Tibial nerve (tissue), 4 donors: ENCODE results near the gene RETSAT. TPM values are rescaled to one million over a fixed set of nuclear protein-coding genes. Genes with fewer than 3 reads are reported as not detected.
A peak's percentile ranks its signal among the peaks of the same experiment; 100 is the strongest.

ENCODE experiments used
- DNase-seq, 2 donors: peaks; one replicate each; pipeline ENCODE4 v3.0.0-alpha.2; 2019; ENCODE audit warnings: low spot score in 2 of 2
- H3K27ac ChIP-seq, 4 donors: fragments of 200-600 bp; sonication (generic) in 3 of 4; one replicate each; pipeline ENCODE4 v1.5.1; 2017 to 2019; ENCODE audit warnings: mild to moderate bottlenecking in 1 of 4
- H3K27me3 ChIP-seq, 2 donors: fragments of 200-600 bp; sonication (generic) in 1 of 2; one replicate each; pipeline versions ENCODE4 v1.5.1 to v1.6.0; 2017 to 2019
- H3K36me3 ChIP-seq, 3 donors: fragments of 200-600 bp; sonication (generic); one replicate each; pipeline ENCODE4 v1.5.1; 2018 to 2019
- H3K4me1 ChIP-seq, 4 donors: fragments of 200-600 bp; sonication (generic) in 3 of 4; one replicate each; pipeline ENCODE4 v1.5.1; 2017 to 2019
- H3K4me3 ChIP-seq, 4 donors: fragments of 200-600 bp; sonication (generic) in 3 of 4; one replicate each; pipeline ENCODE4 v1.5.1; 2017 to 2019; ENCODE audit warnings: mild to moderate bottlenecking in 1 of 4, moderate library complexity in 1 of 4
- H3K9me3 ChIP-seq, 4 donors: fragments of 200-600 bp; sonication (generic) in 3 of 4; one replicate each; pipeline ENCODE4 v1.5.1; 2017 to 2019
- CTCF ChIP-seq, 5 experiments: fragments of 200-600 bp in 3 of 5; fragments of 450-650 bp in 2 of 5; sonication (generic) in 3 of 5; IDR thresholded peaks; one replicate each; pipeline ENCODE4 v1.5.1; 2016 to 2019; ENCODE audit warnings: antibody characterized with exemption in 5 of 5, mild to moderate bottlenecking in 3 of 5, moderate library complexity in 2 of 5
- EP300 ChIP-seq, 2 donors: sonication (generic); formaldehyde crosslinking; IDR thresholded peaks; one replicate each; pipeline ENCODE4 v1.6.1; 2017; ENCODE audit warnings: antibody characterized with exemption in 2 of 2, mild to moderate bottlenecking in 1 of 2
- POLR2A ChIP-seq, 2 donors: fragments of 450-650 bp; IDR thresholded peaks; one replicate each; pipeline ENCODE4 v1.6.1; 2017; ENCODE audit warnings: antibody characterized with exemption in 2 of 2, mild to moderate bottlenecking in 2 of 2, moderate library complexity in 2 of 2
- WGBS, 2 donors: methylation state at CpG; one replicate each; pipeline ENCODE4 v1.1.5; 2018; 5-methylcytosine and 5-hydroxymethylcytosine counted together
- small RNA-seq: library from RNA; depleted of rRNA; stranded (forward); fragments of <200 nt; gene quantifications from one replicate; pipeline ENCODE3, GENCODE V24; 2016
- total RNA-seq, 4 donors: library from RNA; depleted of rRNA; stranded (reverse); fragments of >200 nt; gene quantifications; one replicate each; pipeline ENCODE4 v1.1.0, GENCODE V29; 2016

Gene RETSAT
- total RNA-seq, 4 donors from 2014 or later: 74.7 to 113 (median 97.5) TPM

- H3K27ac ChIP-seq: peak overlapping the region in 1 of 4 donors; percentile 74
- peaks cover 0 to 29% (median 11%) of the 10 kb centered on the region in 4 donors for H3K4me1 ChIP-seq
- no peak for DNase-seq
- H3K4me3 ChIP-seq: no peak overlapping the region
- no peaks in the 10 kb centered on the region for H3K9me3 ChIP-seq
- 78 to 84% methylated on average over 9 of the region's 9 CpGs for WGBS, 2 donors
- TF ChIP-seq POLR2A (IDR thresholded peaks at IDR 0.05) (no peak), CTCF (IDR thresholded peaks at IDR 0.05) (no peak), EP300 (IDR thresholded peaks at IDR 0.05) (no peak)
- H3K27me3 ChIP-seq: no peaks in the 10 kb centered on the region
- peaks cover 0 to 48% (median 0%) of the 10 kb centered on the region in 3 donors for H3K36me3 ChIP-seq
Observed at GRCh38 chr2:85307527-85307897, 46.8 kb downstream of the RETSAT start.

DNA sequence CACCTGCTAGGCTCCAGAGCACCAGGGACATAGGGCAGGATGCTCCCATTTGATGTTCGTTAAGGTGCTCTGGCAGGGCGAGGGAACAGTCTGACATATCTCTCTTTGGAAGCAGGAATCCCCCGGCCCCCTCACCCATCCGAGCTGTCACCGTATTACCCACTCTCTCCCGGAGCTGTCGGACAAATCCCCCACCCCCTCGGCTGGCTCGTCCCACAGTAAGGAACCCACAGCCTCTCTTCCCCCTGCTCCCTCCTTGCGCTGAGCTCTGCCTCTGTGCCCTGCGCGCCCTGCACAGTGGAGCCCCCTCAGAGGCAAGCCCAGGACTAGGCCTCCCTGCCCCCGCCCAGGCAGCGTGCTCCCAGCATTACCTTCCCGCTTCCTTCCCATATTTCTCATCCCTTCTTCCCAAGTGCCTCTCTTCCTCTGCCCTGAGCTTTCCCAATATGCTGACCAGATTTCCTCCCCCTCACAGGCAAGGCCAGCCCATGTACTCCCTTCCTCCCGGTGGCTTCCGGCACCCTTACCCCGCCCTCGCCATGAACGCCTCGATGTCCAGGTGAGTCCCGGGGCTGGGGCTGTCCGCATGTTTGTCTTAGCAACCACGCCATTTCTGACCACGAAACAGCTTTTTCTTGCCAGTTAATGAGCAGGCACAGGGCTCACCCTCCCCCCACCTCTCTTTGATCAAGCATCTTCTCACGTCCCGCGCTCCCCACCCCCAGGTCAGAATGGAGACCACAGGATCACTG lies 50.4 kb downstream of the RETSAT start:
- WGBS, 2 donors: 88 to 90% methylated on average over 28 of the region's 28 CpGs
- Histone ChIP-seq H3K27me3 (no peaks in the 10 kb centered on the region), H3K9me3 (no peaks in the 10 kb centered on the region), H3K4me1 (peaks cover 0 to 18% (median 8%) of the 10 kb centered on the region in 4 donors), H3K4me3 (no peak overlapping the region), H3K36me3 (peaks cover 0 to 53% (median 0%) of the 10 kb centered on the region in 3 donors), H3K27ac (no peak overlapping the region)
- DNase-seq: no peak
- TF ChIP-seq EP300 (IDR thresholded peaks at IDR 0.05): no peak
- TF ChIP-seq POLR2A (IDR thresholded peaks at IDR 0.05): no peak
- no peak for TF ChIP-seq CTCF (IDR thresholded peaks at IDR 0.05)

DNA sequence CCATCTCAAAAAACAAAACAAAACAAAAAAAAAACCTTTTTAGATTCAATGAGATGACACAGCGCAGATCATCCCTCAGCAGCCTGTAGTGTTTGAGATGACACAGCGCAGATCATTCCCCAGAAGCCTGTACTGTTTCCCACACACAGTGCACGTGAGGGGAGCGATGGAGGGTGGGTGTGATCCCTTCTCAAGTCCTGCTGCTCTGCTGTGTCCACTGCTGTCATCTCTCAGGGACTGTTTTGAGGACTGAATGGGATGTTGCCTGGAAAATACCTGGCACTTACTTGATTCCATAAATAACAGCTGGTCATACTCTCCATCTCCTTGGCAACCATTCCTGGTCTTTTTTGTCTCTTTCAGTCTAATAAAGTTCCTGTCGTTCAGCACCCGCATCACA lies 52.2 kb downstream of the RETSAT start:
- peaks cover 0 to 48% (median 0%) of the 10 kb centered on the region in 3 donors for H3K36me3 ChIP-seq

More for the DNA sequence above, 52.2 kb downstream of the RETSAT start:
- WGBS, 2 donors: 74 to 79% methylated on average over 6 of the region's 6 CpGs
- Histone ChIP-seq H3K4me3 (no peak overlapping the region), H3K4me1 (no peaks in the 10 kb centered on the region), H3K27me3 (no peaks in the 10 kb centered on the region), H3K27ac (no peak overlapping the region), H3K9me3 (no peaks in the 10 kb centered on the region)
- DNase-seq: no peak
- TF ChIP-seq POLR2A (IDR thresholded peaks at IDR 0.05) (no peak), EP300 (IDR thresholded peaks at IDR 0.05) (no peak), CTCF (IDR thresholded peaks at IDR 0.05) (no peak)

Small RNA genes lying within 50 kb of the gene (small RNA-seq; reads per million reads assigned to genes)
- gene AC062037.1 (not detected), gene AC062037.2 (not detected), gene RF00019 (not detected), gene RN7SL113P (not detected)

Other genes with a start within 250 kb of the RETSAT start
- 10 to 100 TPM in 1 of 4 donors, 1 to 10 TPM in 3; 3.7 to 14.1 (median 7.1) TPM for gene TCF7L1, start 221.1 kb downstream of the RETSAT start, total RNA-seq
- gene TGOLN2, start 26.5 kb downstream of the RETSAT start, total RNA-seq: 100 to 1,000 TPM in 3 of 4 donors, 10 to 100 TPM in 1; 96.9 to 128 (median 109) TPM
- gene ELMOD3, start 241 bp upstream of the RETSAT start, total RNA-seq: 10 to 100 TPM; 21.2 to 39.0 (median 35.4) TPM
- gene CAPG, start 55.8 kb upstream of the RETSAT start, total RNA-seq: 10 to 100 TPM; 58.8 to 67.8 (median 67.7) TPM
- 1 to 10 TPM in 1 of 4 donors, not detected in 3; 1.1 TPM for gene SH2D6, start 64.2 kb upstream of the RETSAT start, total RNA-seq
- 100 to 1,000 TPM; 139 to 164 (median 145) TPM for gene MAT2A, start 184.6 kb upstream of the RETSAT start, total RNA-seq
- 10 to 100 TPM; 24.7 to 34.3 (median 27.1) TPM for gene GGCX, start 207.0 kb upstream of the RETSAT start, total RNA-seq
- gene VAMP8, start 223.1 kb upstream of the RETSAT start, total RNA-seq: 10 to 100 TPM in 2 of 4 donors, 1 to 10 TPM in 2; 4.3 to 24.0 (median 11.8) TPM
- gene VAMP5, start 229.9 kb upstream of the RETSAT start, total RNA-seq: 10 to 100 TPM; 39.6 to 91.6 (median 55.6) TPM
- gene RNF181, start 241.2 kb upstream of the RETSAT start, total RNA-seq: 100 to 1,000 TPM; 117 to 212 (median 162) TPM
- gene TMEM150A, start 248.2 kb upstream of the RETSAT start, total RNA-seq: 10 to 100 TPM; 12.9 to 29.4 (median 16.6) TPM